CD14-positive monocyte (primary cell): ENCODE results near the gene HMX2. TPM values are rescaled to one million over a fixed set of nuclear protein-coding genes. Genes with fewer than 3 reads are reported as not detected.

Source experiments
- DNase-seq, 3 donors: peaks; one replicate each; pipeline ENCODE4 v3.0.0-alpha.2; 2011 to 2022
- H2AFZ ChIP-seq: 2 replicates; pipeline ENCODE4 v1.6.0; 2012; ENCODE audit warnings: mild to moderate bottlenecking, low read depth, low read length, inconsistent platforms; ENCODE audit not compliant: insufficient read depth, poor library complexity, severe bottlenecking
- H3K27ac ChIP-seq, 2 donors: 1 replicate in 1 of 2; 2 replicates in 1 of 2; pipeline ENCODE4 v1.5.1; 2012 to 2013; ENCODE audit warnings: low read length in 2 of 2, control low read depth in 1 of 2, inconsistent platforms in 1 of 2, low read depth in 1 of 2, mild to moderate bottlenecking in 1 of 2
- H3K27me3 ChIP-seq, 2 donors: one replicate each; pipeline versions ENCODE4 v1.6.0 to v1.6.1; 2011 to 2013; ENCODE audit warnings: low read length in 2 of 2; ENCODE audit not compliant: control insufficient read depth in 2 of 2, insufficient read depth in 2 of 2
- H3K36me3 ChIP-seq, 2 donors: replicated peaks in 1 of 2; 1 replicate in 1 of 2; 2 replicates in 1 of 2; pipeline versions ENCODE4 v1.5.1 to v1.6.1; 2012 to 2013; ENCODE audit warnings: low read length in 2 of 2, control low read depth in 1 of 2, inconsistent platforms in 1 of 2, mild to moderate bottlenecking in 1 of 2; ENCODE audit not compliant: insufficient read depth in 2 of 2, control insufficient read depth in 1 of 2
- H3K4me1 ChIP-seq, 2 donors: 1 replicate in 1 of 2; 2 replicates in 1 of 2; pipeline versions ENCODE4 v1.5.1 to v1.6.1; 2012 to 2013; ENCODE audit warnings: low read length in 2 of 2, control low read depth in 1 of 2, inconsistent platforms in 1 of 2, mild to moderate bottlenecking in 1 of 2, moderate library complexity in 1 of 2; ENCODE audit not compliant: insufficient read depth in 2 of 2, control insufficient read depth in 1 of 2
- H3K4me2 ChIP-seq: replicated peaks from 2 replicates; pipeline ENCODE3; 2012; ENCODE audit warnings: low read length, moderate library complexity, mild to moderate bottlenecking; ENCODE audit not compliant: poor library complexity, severe bottlenecking; ENCODE audit errors: extremely low read depth
- H3K4me3 ChIP-seq, 3 experiments: fragments of 200-600 bp in 1 of 3; sonication (generic) in 1 of 3; replicated peaks in 1 of 3; 1 replicate in 2 of 3; 2 replicates in 1 of 3; pipeline ENCODE4 v1.5.1; 2011 to 2013; ENCODE audit warnings: low read length in 3 of 3, mild to moderate bottlenecking in 3 of 3, control low read depth in 2 of 3, low read depth in 2 of 3, inconsistent platforms in 1 of 3, moderate library complexity in 1 of 3
- H3K79me2 ChIP-seq: 2 replicates; pipeline ENCODE4 v1.6.0; 2012; ENCODE audit warnings: mild to moderate bottlenecking, control low read depth, inconsistent platforms, low read length, moderate library complexity; ENCODE audit not compliant: insufficient read depth
- H3K9ac ChIP-seq: 2 replicates; pipeline ENCODE4 v1.6.0; 2017; ENCODE audit warnings: low read length, mild to moderate bottlenecking; ENCODE audit not compliant: insufficient read depth, poor library complexity, severe bottlenecking
- H3K9me3 ChIP-seq, 2 donors: replicated peaks in 1 of 2; 1 replicate in 1 of 2; 2 replicates in 1 of 2; pipeline versions ENCODE4 v1.5.1 to v1.6.1; 2012 to 2013; ENCODE audit warnings: low read length in 2 of 2, control low read depth in 1 of 2; ENCODE audit not compliant: control insufficient read depth in 1 of 2, insufficient read depth in 1 of 2
- H4K20me1 ChIP-seq: 2 replicates; pipeline ENCODE4 v1.6.0; 2012; ENCODE audit warnings: mild to moderate bottlenecking, low read length, control low read depth, moderate library complexity; ENCODE audit not compliant: insufficient read depth
- H3K27ac Mint-ChIP-seq, 7 donors: one replicate each; pipeline ENCODE4 v1.8.0; 2020; ENCODE audit warnings: mild to moderate bottlenecking in 7 of 7, mixed read lengths in 7 of 7, moderate library complexity in 6 of 7, inconsistent platforms in 2 of 7
- H3K27me3 Mint-ChIP-seq, 3 donors: one replicate each; pipeline ENCODE4 v1.8.0; 2021 to 2022; ENCODE audit warnings: low read depth in 3 of 3, mild to moderate bottlenecking in 3 of 3, mixed read lengths in 3 of 3, moderate library complexity in 3 of 3, inconsistent platforms in 1 of 3
- H3K36me3 Mint-ChIP-seq, 2 donors: one replicate each; pipeline ENCODE4 v1.8.0; 2020; ENCODE audit warnings: mixed read lengths in 2 of 2, inconsistent platforms in 1 of 2, mild to moderate bottlenecking in 1 of 2
- H3K4me1 Mint-ChIP-seq: one replicate; pipeline ENCODE4 v1.8.0; 2020; ENCODE audit warnings: mild to moderate bottlenecking, mixed read lengths
- H3K4me3 Mint-ChIP-seq, 2 donors: one replicate each; pipeline ENCODE4 v1.8.0; 2020; ENCODE audit warnings: mild to moderate bottlenecking in 2 of 2, mixed read lengths in 2 of 2, moderate library complexity in 1 of 2
- H3K9me3 Mint-ChIP-seq, 7 donors: one replicate each; pipeline ENCODE4 v1.8.0; 2020 to 2022; ENCODE audit warnings: mixed read lengths in 7 of 7, mild to moderate bottlenecking in 6 of 7, moderate library complexity in 6 of 7, inconsistent platforms in 2 of 7
- WGBS: methylation state at CpG from one replicate; pipeline ENCODE4 v1.1.5; 2013; ENCODE audit warnings: missing lambda C conversion rate; ENCODE audit not compliant: insufficient coverage; 5-methylcytosine and 5-hydroxymethylcytosine counted together
- intact Hi-C, 2 donors: fragments of 100-400 bp; cut with micrococcal nuclease; formaldehyde crosslinking; loops; one replicate each; pipeline versions ENCODE4 v1.15.0 to v1.15.1; 2023
- polyA plus RNA-seq, 3 donors: library from polyadenylated mRNA; depleted of rRNA in 1 of 3; unstranded in 2 of 3; stranded (reverse) in 1 of 3; fragments of 300-500 nt in 2 of 3; fragments of >200 nt in 1 of 3; fragmentation: Illumina TruSeq in 2 of 3; gene quantifications; 1 replicate in 2 of 3; 2 replicates in 1 of 3; pipeline ENCODE4 v1.2.3, GENCODE V29; 2012 to 2021
- TF ChIP-seq, protein P1 (sequence below): fragments of 200-600 bp; IDR thresholded peaks from one replicate; pipeline ENCODE4 v1.8.0; 2022; ENCODE audit warnings: antibody characterized with exemption, mild to moderate bottlenecking

Gene HMX2
- polyA plus RNA-seq, 3 donors, result not detected

DNA sequence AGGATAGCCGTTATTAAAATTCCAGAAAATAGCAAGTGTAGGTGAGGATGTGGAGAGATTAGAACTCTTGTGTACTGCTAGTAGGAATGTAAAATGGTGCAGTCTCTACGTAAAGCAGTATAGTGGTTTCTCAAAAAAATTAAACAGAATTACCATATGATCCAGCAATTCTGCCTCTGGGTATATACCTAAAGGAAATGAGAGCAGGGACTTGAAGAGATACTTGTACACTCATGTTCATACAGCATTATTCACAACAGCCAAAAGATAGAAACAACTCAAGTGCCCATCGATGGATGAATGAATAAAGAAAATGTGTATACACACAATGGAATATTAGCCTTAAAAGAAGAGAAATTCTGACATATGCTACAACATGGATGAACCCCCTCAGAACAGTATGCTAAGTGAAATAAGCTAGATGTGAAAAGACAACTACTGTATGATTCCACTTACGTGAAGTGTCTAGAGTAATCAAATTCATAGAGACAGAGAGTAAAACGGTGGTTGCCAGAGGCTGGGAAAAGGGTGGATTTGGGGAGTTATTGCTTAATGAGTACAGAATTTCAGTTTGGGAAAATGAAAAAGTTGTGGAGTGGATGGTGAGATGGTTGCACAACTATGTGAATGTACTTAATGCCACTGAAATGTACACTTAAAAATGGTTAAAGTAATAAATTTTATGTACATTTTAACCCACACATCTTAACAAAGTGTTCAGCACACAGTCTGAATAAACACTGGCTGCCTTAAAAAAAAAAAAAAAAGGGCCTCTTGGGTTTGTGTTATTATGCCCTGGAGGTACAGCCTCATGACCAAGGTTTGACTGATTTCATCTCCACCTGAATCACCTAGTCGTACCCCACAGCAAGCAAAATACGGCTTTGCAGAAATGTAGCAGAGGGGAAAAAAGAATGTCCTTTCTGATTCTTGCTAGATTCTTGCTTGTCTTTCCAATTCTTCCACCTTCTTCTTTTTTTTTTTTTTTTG lies 32.5 kb downstream of the HMX2 start:
- TF ChIP-seq, protein P1, sequence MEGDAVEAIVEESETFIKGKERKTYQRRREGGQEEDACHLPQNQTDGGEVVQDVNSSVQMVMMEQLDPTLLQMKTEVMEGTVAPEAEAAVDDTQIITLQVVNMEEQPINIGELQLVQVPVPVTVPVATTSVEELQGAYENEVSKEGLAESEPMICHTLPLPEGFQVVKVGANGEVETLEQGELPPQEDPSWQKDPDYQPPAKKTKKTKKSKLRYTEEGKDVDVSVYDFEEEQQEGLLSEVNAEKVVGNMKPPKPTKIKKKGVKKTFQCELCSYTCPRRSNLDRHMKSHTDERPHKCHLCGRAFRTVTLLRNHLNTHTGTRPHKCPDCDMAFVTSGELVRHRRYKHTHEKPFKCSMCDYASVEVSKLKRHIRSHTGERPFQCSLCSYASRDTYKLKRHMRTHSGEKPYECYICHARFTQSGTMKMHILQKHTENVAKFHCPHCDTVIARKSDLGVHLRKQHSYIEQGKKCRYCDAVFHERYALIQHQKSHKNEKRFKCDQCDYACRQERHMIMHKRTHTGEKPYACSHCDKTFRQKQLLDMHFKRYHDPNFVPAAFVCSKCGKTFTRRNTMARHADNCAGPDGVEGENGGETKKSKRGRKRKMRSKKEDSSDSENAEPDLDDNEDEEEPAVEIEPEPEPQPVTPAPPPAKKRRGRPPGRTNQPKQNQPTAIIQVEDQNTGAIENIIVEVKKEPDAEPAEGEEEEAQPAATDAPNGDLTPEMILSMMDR, result no peak
- no peak overlapping the region for H3K4me2 ChIP-seq
- Mint-ChIP-seq H3K27ac (peak overlapping the region in 1 of 7 donors; percentile 60), H3K4me3 (no peak overlapping the region), H3K36me3 (peaks cover 35 to 51% of the 10 kb centered on the region in 2 donors), H3K9me3 (peaks cover 19 to 33% (median 23%) of the 10 kb centered on the region in 7 donors), H3K27me3 (no peaks in the 10 kb centered on the region), H3K4me1 (no peaks in the 10 kb centered on the region)
- no peaks in the 10 kb centered on the region for H3K4me1 ChIP-seq
- H4K20me1 ChIP-seq, result no peaks in the 10 kb centered on the region
- no peak overlapping the region for H3K9ac ChIP-seq
- H3K9me3 ChIP-seq, result peaks cover 4 to 15% of the 10 kb centered on the region in 2 donors
- intact Hi-C loops, result no loop called here
- WGBS, result 94% methylated on average over 2 of the region's 7 CpGs
- H2AFZ ChIP-seq, result no peak overlapping the region
- no peaks in the 10 kb centered on the region for H3K79me2 ChIP-seq
- H3K27ac ChIP-seq, result no peak overlapping the region
- no peak for DNase-seq
- H3K36me3 ChIP-seq, result peaks cover 2 to 35% of the 10 kb centered on the region in 2 donors
- no peaks in the 10 kb centered on the region for H3K27me3 ChIP-seq
- no peak overlapping the region for H3K4me3 ChIP-seq

DNA sequence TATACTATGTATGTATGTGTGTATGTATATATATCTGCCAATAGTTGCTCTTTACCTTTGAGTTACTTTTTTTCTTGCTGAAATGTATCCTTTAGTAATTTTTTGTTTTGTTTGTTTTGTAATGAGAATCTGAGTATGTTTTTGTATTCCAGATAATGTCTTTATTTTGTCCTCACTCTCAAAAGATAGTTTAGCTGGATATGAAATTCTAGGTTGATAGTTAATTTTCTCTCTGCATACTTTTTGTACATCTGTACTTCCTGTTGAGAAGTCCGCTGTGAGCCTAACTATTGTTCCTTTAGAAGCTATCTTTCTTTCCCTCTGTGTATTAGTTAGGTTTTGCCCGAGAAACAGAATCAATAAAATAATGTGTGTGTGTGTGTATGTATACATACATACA lies 35.8 kb downstream of the HMX2 start:
- Mint-ChIP-seq H3K9me3 (peaks cover 18 to 33% (median 28%) of the 10 kb centered on the region in 7 donors), H3K4me3 (no peak overlapping the region)

More for the DNA sequence above, 35.8 kb downstream of the HMX2 start:
- no peak overlapping the region for H2AFZ ChIP-seq
- Mint-ChIP-seq H3K27ac (no peak overlapping the region), H3K4me1 (no peaks in the 10 kb centered on the region), H3K27me3 (peaks cover 0 to 2% (median 0%) of the 10 kb centered on the region in 3 donors), H3K36me3 (peaks cover 26 to 47% of the 10 kb centered on the region in 2 donors)
- intact Hi-C loops, result no loop called here
- no peak overlapping the region for H3K4me2 ChIP-seq
- H3K27me3 ChIP-seq, result no peaks in the 10 kb centered on the region
- DNase-seq, result no peak
- H3K36me3 ChIP-seq, result peaks cover 0 to 29% of the 10 kb centered on the region in 2 donors
- peaks cover 8 to 17% of the 10 kb centered on the region in 2 donors for H3K9me3 ChIP-seq
- H3K4me3 ChIP-seq, result no peak overlapping the region
- H3K4me1 ChIP-seq, result no peaks in the 10 kb centered on the region
- no CpG with 5 or more reads among the region's 2 CpGs for WGBS
- H3K27ac ChIP-seq, result no peak overlapping the region
- TF ChIP-seq, protein P1, result no peak
- H3K79me2 ChIP-seq, result no peaks in the 10 kb centered on the region
- no peaks in the 10 kb centered on the region for H4K20me1 ChIP-seq
- no peak overlapping the region for H3K9ac ChIP-seq
